ENCODE data around the gene KANSL1L.
"Not testable (repeated sequence)": the region's sequence is repeated elsewhere in the genome, so short reads cannot be mapped to it uniquely, and the experiment has no call there.

The KANSL1L gene

GRCh38 chr2:210195101-210195852 is 24.1 kb upstream of the KANSL1L start:
- Histone ChIP-seq H3K36me3 (ENCODE audit: insufficient read depth, low read depth, low read length) (no peaks in the 10 kb centered on the region), H3K27ac (ENCODE audit: low read length) (no peak overlapping the region), H3K27me3 (ENCODE audit: insufficient read depth, low read length) (no peaks in the 10 kb centered on the region), H3K9ac (ENCODE audit: low read depth, low read length) (no peak overlapping the region), H3K4me1 (ENCODE audit: insufficient read depth, low read length) (no peaks in the 10 kb centered on the region), H3K9me3 (ENCODE audit: insufficient read depth, low read depth, low read length) (no peaks in the 10 kb centered on the region), H3K4me3 (ENCODE audit: low read length) (no peak overlapping the region)

GRCh38 chr2:210190345-210190744 is 19.1 kb upstream of the KANSL1L start:
- Histone ChIP-seq H3K9me3 (ENCODE audit: insufficient read depth, low read depth, low read length) (no peaks in the 10 kb centered on the region), H3K4me3 (ENCODE audit: low read length) (no peak overlapping the region), H3K9ac (ENCODE audit: low read depth, low read length) (no peak overlapping the region), H3K27me3 (ENCODE audit: insufficient read depth, low read length) (no peaks in the 10 kb centered on the region), H3K4me1 (ENCODE audit: insufficient read depth, low read length) (no peaks in the 10 kb centered on the region), H3K27ac (ENCODE audit: low read length) (no peak overlapping the region), H3K36me3 (ENCODE audit: insufficient read depth, low read depth, low read length) (no peaks in the 10 kb centered on the region)

GRCh38 chr2:210189452-210190138 is 18.4 kb upstream of the KANSL1L start:
- H3K27me3 ChIP-seq (ENCODE audit: insufficient read depth, low read length): no peaks in the 10 kb centered on the region
- H3K4me3 ChIP-seq (ENCODE audit: low read length): no peak overlapping the region
- no peak overlapping the region for H3K9ac ChIP-seq (ENCODE audit: low read depth, low read length)
- H3K9me3 ChIP-seq (ENCODE audit: insufficient read depth, low read depth, low read length): no peaks in the 10 kb centered on the region
- H3K27ac ChIP-seq (ENCODE audit: low read length): no peak overlapping the region
- H3K36me3 ChIP-seq (ENCODE audit: insufficient read depth, low read depth, low read length): no peaks in the 10 kb centered on the region
- no peaks in the 10 kb centered on the region for H3K4me1 ChIP-seq (ENCODE audit: insufficient read depth, low read length)

- Histone ChIP-seq H3K36me3 (ENCODE audit: insufficient read depth, low read depth, low read length) (no peaks in the 10 kb centered on the region), H3K4me3 (ENCODE audit: low read length) (no peak overlapping the region), H3K27me3 (ENCODE audit: insufficient read depth, low read length) (no peaks in the 10 kb centered on the region), H3K9me3 (ENCODE audit: insufficient read depth, low read depth, low read length) (no peaks in the 10 kb centered on the region), H3K9ac (ENCODE audit: low read depth, low read length) (no peak overlapping the region), H3K27ac (ENCODE audit: low read length) (no peak overlapping the region), H3K4me1 (ENCODE audit: insufficient read depth, low read length) (no peaks in the 10 kb centered on the region)
These were observed 17.5 kb upstream of the KANSL1L start for GRCh38 chr2:210188755-210189154.

- no peaks in the 10 kb centered on the region for H3K36me3 ChIP-seq (ENCODE audit: insufficient read depth, low read depth, low read length)
- H3K9ac ChIP-seq (ENCODE audit: low read depth, low read length): no peak overlapping the region
- no peak overlapping the region for H3K4me3 ChIP-seq (ENCODE audit: low read length)
- no peaks in the 10 kb centered on the region for H3K9me3 ChIP-seq (ENCODE audit: insufficient read depth, low read depth, low read length)
- no peaks in the 10 kb centered on the region for H3K4me1 ChIP-seq (ENCODE audit: insufficient read depth, low read length)
- no peaks in the 10 kb centered on the region for H3K27me3 ChIP-seq (ENCODE audit: insufficient read depth, low read length)
- H3K27ac ChIP-seq (ENCODE audit: low read length): no peak overlapping the region
These were observed 17.0 kb upstream of the KANSL1L start for GRCh38 chr2:210188190-210188589.

GRCh38 chr2:210183936-210184335 is 12.7 kb upstream of the KANSL1L start:
- H3K4me1 ChIP-seq (ENCODE audit: insufficient read depth, low read length): peaks cover 13% of the 10 kb centered on the region; the same call in 1 of the 2 replicates
- not testable (repeated sequence) for H3K36me3 ChIP-seq (ENCODE audit: insufficient read depth, low read depth, low read length); H3K27me3 ChIP-seq (ENCODE audit: insufficient read depth, low read length); H3K9ac ChIP-seq (ENCODE audit: low read depth, low read length); H3K27ac ChIP-seq (ENCODE audit: low read length); H3K9me3 ChIP-seq (ENCODE audit: insufficient read depth, low read depth, low read length); H3K4me3 ChIP-seq (ENCODE audit: low read length)

- Histone ChIP-seq H3K4me1 (ENCODE audit: insufficient read depth, low read length) (peaks cover 26% of the 10 kb centered on the region; the same call in 1 of the 2 replicates), H3K9ac (ENCODE audit: low read depth, low read length) (peak overlapping the region; percentile 56; the same call in 1 of the 2 replicates)
- H3K27me3 ChIP-seq (ENCODE audit: insufficient read depth, low read length); H3K27ac ChIP-seq (ENCODE audit: low read length); H3K4me3 ChIP-seq (ENCODE audit: low read length); H3K9me3 ChIP-seq (ENCODE audit: insufficient read depth, low read depth, low read length); H3K36me3 ChIP-seq (ENCODE audit: insufficient read depth, low read depth, low read length): not testable (repeated sequence)
These were observed 10.4 kb upstream of the KANSL1L start for GRCh38 chr2:210181606-210182088.

- H3K36me3 ChIP-seq (ENCODE audit: insufficient read depth, low read depth, low read length); H3K27me3 ChIP-seq (ENCODE audit: insufficient read depth, low read length); H3K27ac ChIP-seq (ENCODE audit: low read length); H3K9me3 ChIP-seq (ENCODE audit: insufficient read depth, low read depth, low read length); H3K4me3 ChIP-seq (ENCODE audit: low read length): not testable (repeated sequence)
- peak overlapping the region; percentile 56; the same call in 1 of the 2 replicates for H3K9ac ChIP-seq (ENCODE audit: low read depth, low read length)
- peaks cover 26% of the 10 kb centered on the region; the same call in 1 of the 2 replicates for H3K4me1 ChIP-seq (ENCODE audit: insufficient read depth, low read length)
These were observed 9.9 kb upstream of the KANSL1L start for GRCh38 chr2:210181033-210181605.

GRCh38 chr2:210180477-210180876 is 9.3 kb upstream of the KANSL1L start:
- no peaks in the 10 kb centered on the region for H3K27me3 ChIP-seq (ENCODE audit: insufficient read depth, low read length)
- no peak overlapping the region for H3K27ac ChIP-seq (ENCODE audit: low read length)
- H3K4me3 ChIP-seq (ENCODE audit: low read length): no peak overlapping the region
- H3K9ac ChIP-seq (ENCODE audit: low read depth, low read length): no peak overlapping the region
- H3K4me1 ChIP-seq (ENCODE audit: insufficient read depth, low read length): peaks cover 26% of the 10 kb centered on the region; the same call in 1 of the 2 replicates
- no peaks in the 10 kb centered on the region; the same call in 1 of the 2 replicates for H3K9me3 ChIP-seq (ENCODE audit: insufficient read depth, low read depth, low read length)
- H3K36me3 ChIP-seq (ENCODE audit: insufficient read depth, low read depth, low read length): no peaks in the 10 kb centered on the region

GRCh38 chr2:210179351-210179990 is 8.3 kb upstream of the KANSL1L start:
- 0 out of 2 replicates have a peak overlapping the region, but pooled peaks have one; percentile 8 for H3K9ac ChIP-seq (ENCODE audit: low read depth, low read length)

GRCh38 chr2:210177769-210178168 is 6.6 kb upstream of the KANSL1L start:
- Histone ChIP-seq H3K36me3 (ENCODE audit: insufficient read depth, low read depth, low read length) (no peaks in the 10 kb centered on the region), H3K27ac (ENCODE audit: low read length) (peak overlapping the region; percentile 26)

More at GRCh38 chr2:210179351-210179990, 8.3 kb upstream of the KANSL1L start:
- Histone ChIP-seq H3K9me3 (ENCODE audit: insufficient read depth, low read depth, low read length) (no peaks in the 10 kb centered on the region; the same call in 1 of the 2 replicates), H3K36me3 (ENCODE audit: insufficient read depth, low read depth, low read length) (no peaks in the 10 kb centered on the region), H3K4me1 (ENCODE audit: insufficient read depth, low read length) (peaks cover 26% of the 10 kb centered on the region; the same call in 1 of the 2 replicates), H3K27me3 (ENCODE audit: insufficient read depth, low read length) (no peaks in the 10 kb centered on the region), H3K4me3 (ENCODE audit: low read length) (no peak overlapping the region), H3K27ac (ENCODE audit: low read length) (no peak overlapping the region)

More at GRCh38 chr2:210177769-210178168, 6.6 kb upstream of the KANSL1L start:
- no peaks in the 10 kb centered on the region; the same call in 1 of the 2 replicates for H3K9me3 ChIP-seq (ENCODE audit: insufficient read depth, low read depth, low read length)
- no peaks in the 10 kb centered on the region for H3K27me3 ChIP-seq (ENCODE audit: insufficient read depth, low read length)
- peak overlapping the region; percentile 55; the same call in 1 of the 2 replicates for H3K9ac ChIP-seq (ENCODE audit: low read depth, low read length)
- H3K4me3 ChIP-seq (ENCODE audit: low read length): peak overlapping the region; percentile 5; the same call in 1 of the 2 replicates
- peaks cover 29% of the 10 kb centered on the region; the same call in 1 of the 2 replicates for H3K4me1 ChIP-seq (ENCODE audit: insufficient read depth, low read length)
